IMR-90 (cell line): Measurements from ENCODE around the gene NLRC3.

Experiments used
- CTCF ChIP-seq: conservative IDR thresholded peaks from 2 replicates; pipeline ENCODE4 v1.5.1; 2012; ENCODE audit warnings: mild to moderate bottlenecking, low read depth, low read length, improper control_type of control experiment
- MAZ ChIP-seq: IDR thresholded peaks from 2 replicates; pipeline ENCODE4 v1.6.1; 2012; ENCODE audit warnings: low read depth, mild to moderate bottlenecking, low read length, improper control_type of control experiment, moderate library complexity, borderline replicate concordance
- POLR2A ChIP-seq: IDR thresholded peaks from 2 replicates; pipeline ENCODE4 v1.6.1; 2012; ENCODE audit warnings: mild to moderate bottlenecking, low read depth, low read length
- RCOR1 ChIP-seq: IDR thresholded peaks from 2 replicates; pipeline ENCODE4 v1.6.1; 2012; ENCODE audit warnings: mild to moderate bottlenecking, low read length, improper control_type of control experiment; ENCODE audit not compliant: insufficient replicate concordance

GRCh38 chr16:3576211-3576610 is 992 bp downstream of the NLRC3 start:
- TF ChIP-seq POLR2A: no peak
- TF ChIP-seq RCOR1: no peak
- TF ChIP-seq MAZ: no peak
- TF ChIP-seq CTCF: no peak
